A172 (cell line): Measurements from ENCODE around the gene BOLA2B. TPM values are rescaled to one million over a fixed set of nuclear protein-coding genes. Genes with fewer than 3 reads are reported as not detected.

Experiments used
- DNase-seq: peaks from one replicate; pipeline ENCODE4 v3.0.0-alpha.2; 2015; ENCODE audit warnings: low spot score
- total RNA-seq: library from RNA; depleted of rRNA; stranded (reverse); fragments of >200 nt; shearing (Covaris generic); gene quantifications from 2 replicates; pipeline ENCODE4 v1.2.3, GENCODE V29; 2014; rRNA removed

BOLA2B gene
- total RNA-seq, 1 experiment from 2014 or later: 246 TPM

DNA sequence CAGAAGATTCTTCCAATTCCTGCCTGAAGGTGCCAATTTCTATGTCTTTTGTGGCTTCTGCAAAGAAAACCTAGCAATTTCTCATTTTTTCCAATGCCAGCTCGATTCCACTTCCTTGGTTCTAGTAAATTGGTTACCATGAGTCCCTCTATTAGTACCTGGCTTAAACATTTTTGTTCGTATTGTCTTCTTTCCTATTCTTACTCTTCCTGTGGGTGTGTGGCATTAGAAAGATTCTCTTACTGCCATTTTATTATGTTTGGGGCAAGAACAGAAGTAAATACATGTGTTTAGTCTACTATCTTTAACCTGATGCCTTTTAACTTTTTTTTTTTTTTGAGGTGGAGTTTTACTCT is 50.1 kb downstream of the BOLA2B start:
- no peak for DNase-seq

Other genes starting within 250 kb of the BOLA2B start
- gene TMEM219, start 231.6 kb downstream of the BOLA2B start, total RNA-seq: 90.8 and 105 TPM in 2 replicates
- gene TAOK2, start 219.8 kb downstream of the BOLA2B start, total RNA-seq: 43.2 and 45.4 TPM in 2 replicates
- 17.5 and 31.6 TPM in 2 replicates for gene HIRIP3, start 198.0 kb downstream of the BOLA2B start, total RNA-seq
- gene INO80E, start 197.4 kb downstream of the BOLA2B start, total RNA-seq: 151 and 184 TPM in 2 replicates
- gene DOC2A, start 182.6 kb downstream of the BOLA2B start, total RNA-seq: 0.45 and 1.7 TPM in 2 replicates
- gene C16orf92, start 170.5 kb downstream of the BOLA2B start, total RNA-seq: not detected in 2 replicates
- gene TLCD3B, start 162.4 kb downstream of the BOLA2B start, total RNA-seq: 0.38 and 1.1 TPM in 2 replicates
- 1,380 and 1,410 TPM in 2 replicates for gene ALDOA, start 127.9 kb downstream of the BOLA2B start, total RNA-seq
- 185 and 215 TPM in 2 replicates for gene PPP4C, start 117.7 kb downstream of the BOLA2B start, total RNA-seq
- gene TBX6, start 101.7 kb downstream of the BOLA2B start, total RNA-seq: not detected in 2 replicates
- 2.9 and 7.5 TPM in 2 replicates for gene YPEL3, start 97.5 kb downstream of the BOLA2B start, total RNA-seq
- 1.8 and 2.8 TPM in 2 replicates for gene GDPD3, start 80.1 kb downstream of the BOLA2B start, total RNA-seq
- gene MAPK3, start 70.4 kb downstream of the BOLA2B start, total RNA-seq: 34.4 and 46.6 TPM in 2 replicates
- gene CORO1A, start 10.1 kb downstream of the BOLA2B start, total RNA-seq: 12.0 and 16.0 TPM in 2 replicates
- gene SLX1A, start 209 bp upstream of the BOLA2B start, total RNA-seq: 9.8 and 57.9 TPM in 2 replicates
- 5.1 and 6.6 TPM in 2 replicates for gene SULT1A3, start 5.6 kb upstream of the BOLA2B start, total RNA-seq
- gene NPIPB13, start 54.8 kb upstream of the BOLA2B start, total RNA-seq: 0.03 and 0.50 TPM in 2 replicates
- 87.1 and 116 TPM in 2 replicates for gene CD2BP2, start 161.6 kb upstream of the BOLA2B start, total RNA-seq
- gene TBC1D10B, start 176.8 kb upstream of the BOLA2B start, total RNA-seq: 47.0 and 55.6 TPM in 2 replicates
- not detected in 2 replicates for gene MYL11, start 181.1 kb upstream of the BOLA2B start, total RNA-seq
- not detected in 2 replicates for gene SEPTIN1, start 188.9 kb upstream of the BOLA2B start, total RNA-seq
- gene ZNF48, start 201.8 kb upstream of the BOLA2B start, total RNA-seq: 19.1 and 20.7 TPM in 2 replicates
- gene ZNF771, start 213.9 kb upstream of the BOLA2B start, total RNA-seq: 19.2 and 27.4 TPM in 2 replicates
- 74.5 and 86.1 TPM in 2 replicates for gene DCTPP1, start 236.4 kb upstream of the BOLA2B start, total RNA-seq